SH-SY5Y (cell line): ENCODE data around the gene CRAT.

Experiments used
- GATA2 ChIP-seq: IDR thresholded peaks from 2 replicates; pipeline ENCODE4 v1.6.1; 2011; ENCODE audit warnings: mild to moderate bottlenecking, low read depth, low read length
- GATA3 ChIP-seq: IDR thresholded peaks from 2 replicates; pipeline ENCODE4 v1.6.1; 2011; ENCODE audit warnings: low read depth, mild to moderate bottlenecking, low read length, moderate library complexity

DNA sequence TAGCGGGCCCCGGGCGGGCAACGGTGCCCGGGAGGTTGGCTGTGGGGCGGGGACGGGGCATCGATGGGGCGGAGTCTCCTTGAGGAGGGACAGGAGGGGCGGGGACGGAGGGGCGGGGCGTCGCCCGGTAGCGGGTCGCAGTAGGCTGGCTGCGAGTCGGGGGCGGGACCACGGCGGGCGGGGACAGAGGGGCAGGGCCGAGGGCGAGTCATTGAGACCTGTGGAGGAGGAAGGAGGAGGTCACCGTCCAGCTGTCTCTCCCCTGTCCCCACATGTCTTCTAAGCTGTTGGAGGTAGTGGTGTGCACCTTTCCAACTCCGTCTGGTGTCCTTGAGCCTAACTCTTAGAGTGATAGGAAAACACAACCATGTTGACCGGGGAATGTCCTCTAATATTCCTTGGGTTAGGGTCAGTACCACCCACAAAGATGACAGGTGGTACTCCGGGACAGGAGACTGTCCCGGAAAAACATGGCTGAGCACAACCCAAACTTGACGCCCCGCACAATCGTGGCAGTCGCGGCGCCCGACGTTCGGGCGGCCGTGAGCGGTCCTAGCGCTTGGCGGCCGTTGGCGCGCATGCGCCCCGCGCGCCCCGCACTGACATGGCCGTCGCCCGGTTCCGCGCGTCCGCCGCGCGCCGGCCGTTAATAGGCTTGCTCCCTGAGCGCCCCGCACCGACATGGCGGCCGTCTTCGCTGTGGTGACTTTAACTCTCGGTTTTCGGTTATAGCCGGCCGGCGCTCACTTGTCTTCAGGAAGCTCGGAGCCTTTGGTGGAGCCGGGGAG is at the start of gene CRAT, which contains the start of gene PTPA:
- TF ChIP-seq GATA2 (no peak), GATA3 (no peak)
